COLO829 (cell line): ENCODE measurements around the gene NKX1-1.

Experiments
- DNase-seq: peaks from one replicate; pipeline ENCODE4 v3.0.0; 2012; ENCODE audit warnings: low spot score

NKX1-1 gene

GRCh38 chr4:1385373-1386340 is 20.6 kb downstream of the NKX1-1 start:
- DNase-seq, result no peak

- no peak for DNase-seq
These were observed 21.4 kb downstream of the NKX1-1 start for GRCh38 chr4:1384675-1385372.

- no peak for DNase-seq
These were observed 22.3 kb downstream of the NKX1-1 start for GRCh38 chr4:1383728-1384591.

- DNase-seq, result no peak
These were observed 23.2 kb downstream of the NKX1-1 start for GRCh38 chr4:1382776-1383727.

GRCh38 chr4:1381944-1382541 is 24.2 kb downstream of the NKX1-1 start:
- DNase-seq, result no peak

- no peak for DNase-seq
These were observed 25.0 kb downstream of the NKX1-1 start for GRCh38 chr4:1381181-1381621.

GRCh38 chr4:1380368-1381151 is 25.7 kb downstream of the NKX1-1 start:
- DNase-seq, result no peak

GRCh38 chr4:1379801-1380331 is 26.4 kb downstream of the NKX1-1 start:
- DNase-seq, result no peak

- DNase-seq, result no peak
These were observed 26.9 kb downstream of the NKX1-1 start for GRCh38 chr4:1379351-1379781.

- no peak for DNase-seq
These were observed 27.5 kb downstream of the NKX1-1 start for GRCh38 chr4:1378559-1379231.

- no peak for DNase-seq
These were observed 28.5 kb downstream of the NKX1-1 start for GRCh38 chr4:1377606-1378261.

GRCh38 chr4:1376841-1377605 is 29.2 kb downstream of the NKX1-1 start:
- no peak for DNase-seq

- no peak for DNase-seq
These were observed 29.8 kb downstream of the NKX1-1 start for GRCh38 chr4:1376391-1376840.

GRCh38 chr4:1375761-1376322 is 30.4 kb downstream of the NKX1-1 start:
- DNase-seq, result no peak

GRCh38 chr4:1375051-1375721 is 31.1 kb downstream of the NKX1-1 start:
- DNase-seq, result no peak

- DNase-seq, result no peak
These were observed 31.6 kb downstream of the NKX1-1 start for GRCh38 chr4:1374706-1375045.
